Lower leg skin (tissue), 4 donors: ENCODE measurements around the gene EHD2. TPM values are rescaled to one million over a fixed set of nuclear protein-coding genes. Genes with fewer than 3 reads are reported as not detected.

ENCODE experiments used
- DNase-seq, 2 donors: peaks; one replicate each; pipeline ENCODE4 v3.0.0-alpha.2; 2019; ENCODE audit warnings: low spot score in 2 of 2
- H3K4me3 ChIP-seq: fragments of 200-600 bp; sonication (generic); 2 replicates; pipeline ENCODE4 v1.5.1; 2017; ENCODE audit warnings: mild to moderate bottlenecking, low read depth; ENCODE audit not compliant: poor library complexity, severe bottlenecking
- CTCF ChIP-seq, 3 donors: fragments of 450-650 bp; IDR thresholded peaks; one replicate each; pipeline ENCODE4 v1.5.1; 2016; ENCODE audit warnings: antibody characterized with exemption in 3 of 3, mild to moderate bottlenecking in 3 of 3, moderate library complexity in 2 of 3
- POLR2A ChIP-seq, 2 donors: fragments of 450-650 bp; IDR thresholded peaks; one replicate each; pipeline ENCODE4 v1.6.1; 2016 to 2017; ENCODE audit warnings: antibody characterized with exemption in 2 of 2, mild to moderate bottlenecking in 1 of 2, moderate library complexity in 1 of 2
- WGBS, 2 donors: methylation state at CpG; one replicate each; pipeline ENCODE4 v1.1.5; 2018; 5-methylcytosine and 5-hydroxymethylcytosine counted together
- intact Hi-C: fragments of 100-400 bp; cut with DNase I; formaldehyde crosslinking; loops from one replicate; pipeline ENCODE4 v1.15.0; 2023; ENCODE audit warnings: low total_unique reads
- total RNA-seq, 4 donors: library from RNA; depleted of rRNA; stranded (reverse); fragments of >200 nt; gene quantifications; one replicate each; pipeline ENCODE4 v1.1.0, GENCODE V29; 2016

The EHD2 gene
- total RNA-seq, 4 donors from 2014 or later: 49.4 to 89.4 (median 66.0) TPM

GRCh38 chr19:47703301-47703700, 9.9 kb upstream of the EHD2 start:
- 86 to 99% methylated on average over 5 of the region's 5 CpGs for WGBS, 2 donors
- TF ChIP-seq POLR2A (IDR thresholded peaks at IDR 0.05) (no peak), CTCF (IDR thresholded peaks at IDR 0.05) (no peak)
- no peak for DNase-seq
- intact Hi-C loops: loop anchor here (10.0 kb wide), 1 partner anchor 408 kb away; no protein-coding TSS in a partner anchor
- H3K4me3 ChIP-seq: no peak overlapping the region

GRCh38 chr19:47704024-47704423, 9.2 kb upstream of the EHD2 start:
- TF ChIP-seq CTCF (IDR thresholded peaks at IDR 0.05) (no peak), POLR2A (IDR thresholded peaks at IDR 0.05) (no peak)
- no peak for DNase-seq
- no peak overlapping the region for H3K4me3 ChIP-seq
- intact Hi-C loops: loop anchor here (10.0 kb wide), 1 partner anchor 409 kb away; no protein-coding TSS in a partner anchor
- WGBS, 2 donors: 88% methylated on average over 11 of the region's 11 CpGs

GRCh38 chr19:47704656-47705055, 8.6 kb upstream of the EHD2 start:
- whole genome bisulfite sequencing, 2 donors: 98 to 99% methylated on average over 3 of the region's 3 CpGs
- no peak for DNase-seq
- H3K4me3 ChIP-seq: no peak overlapping the region
- TF ChIP-seq POLR2A (IDR thresholded peaks at IDR 0.05) (no peak), CTCF (IDR thresholded peaks at IDR 0.05) (no peak)
- intact Hi-C loops: loop anchor here (10.0 kb wide), 1 partner anchor 410 kb away; no protein-coding TSS in a partner anchor

GRCh38 chr19:47707135-47707925, 5.9 kb upstream of the EHD2 start:
- DNase-seq: peak; percentile 55 to 93
- whole genome bisulfite sequencing, 2 donors: 23 to 26% methylated on average over 22 of the region's 22 CpGs
- H3K4me3 ChIP-seq: no peak overlapping the region
- intact Hi-C loops: loop anchor here (10.0 kb wide), 1 partner anchor 413 kb away; no protein-coding TSS in a partner anchor
- TF ChIP-seq POLR2A (IDR thresholded peaks at IDR 0.05) (no peak), CTCF (IDR thresholded peaks at IDR 0.05) (peak in 1 of 3 donors; percentile 85)

GRCh38 chr19:47711652-47712242, 1.5 kb upstream of the EHD2 start:
- TF ChIP-seq CTCF (IDR thresholded peaks at IDR 0.05) (no peak), POLR2A (IDR thresholded peaks at IDR 0.05) (no peak)
- intact Hi-C loops: loop anchor here (2.0 to 10.0 kb wide), 2 partner anchors 31 to 73 kb away; no protein-coding TSS in a partner anchor
- no peak overlapping the region for H3K4me3 ChIP-seq
- 84 to 87% methylated on average over 8 of the region's 8 CpGs for WGBS, 2 donors
- no peak for DNase-seq
